Testis (tissue), 3 donors: Measurements from ENCODE around the gene ZDHHC24. TPM values are rescaled to one million over a fixed set of nuclear protein-coding genes. Genes with fewer than 3 reads are reported as not detected.

Experiments
- DNase-seq: peaks from one replicate; pipeline ENCODE4 v3.0.0-alpha.2; 2019
- H3K27ac ChIP-seq, 2 donors: fragments of 200-600 bp; sonication (generic); one replicate each; pipeline ENCODE4 v1.5.1; 2019
- H3K27me3 ChIP-seq: fragments of 200-600 bp; sonication (generic); one replicate; pipeline ENCODE4 v1.5.1; 2019
- H3K36me3 ChIP-seq: fragments of 200-600 bp; sonication (generic); one replicate; pipeline ENCODE4 v1.5.1; 2017; ENCODE audit warnings: low read depth; ENCODE audit errors: missing control alignments
- H3K4me1 ChIP-seq: fragments of 200-600 bp; sonication (generic); one replicate; pipeline ENCODE4 v1.5.1; 2019
- H3K4me3 ChIP-seq, 2 donors: fragments of 200-600 bp; sonication (generic); one replicate each; pipeline ENCODE4 v1.5.1; 2017 to 2019
- H3K9me3 ChIP-seq: fragments of 200-600 bp; sonication (generic); one replicate; pipeline ENCODE4 v1.5.1; 2017
- POLR2A ChIP-seq: fragments of 450-650 bp; IDR thresholded peaks from one replicate; pipeline ENCODE4 v1.6.1; 2017; ENCODE audit warnings: antibody characterized with exemption, mild to moderate bottlenecking, moderate library complexity
- WGBS, 2 donors: methylation state at CpG; one replicate each; pipeline ENCODE4 v1.1.5; 2018; 5-methylcytosine and 5-hydroxymethylcytosine counted together
- intact Hi-C: fragments of 100-400 bp; cut with DNase I; formaldehyde crosslinking; loops from one replicate; pipeline ENCODE4 v1.15.1; 2023; ENCODE audit warnings: low total_unique reads
- polyA plus RNA-seq: library from polyadenylated mRNA; stranded (reverse); fragments of 350-450 nt; fragmentation: Illumina TruSeq; extraction: RNeasy Lipid Tissue Mini Kit (QIAGEN cat#74804); gene quantifications from one replicate; pipeline ENCODE4 v1.2.3, GENCODE V29; 2014; ENCODE audit warnings: low read depth, low replicate concordance; ENCODE audit not compliant: insufficient read depth
- total RNA-seq, 2 donors: library from RNA; depleted of rRNA; stranded (reverse); fragments of >200 nt; gene quantifications; one replicate each; pipeline ENCODE4 v1.2.3, GENCODE V29; 2016
- TF ChIP-seq, protein P1 (sequence below), 3 experiments: fragments of 450-650 bp in 2 of 3; fragments of 200-600 bp in 1 of 3; sonication (generic) in 1 of 3; IDR thresholded peaks; one replicate each; pipeline ENCODE4 v1.5.1; 2016 to 2019; ENCODE audit warnings: antibody characterized with exemption in 3 of 3, mild to moderate bottlenecking in 2 of 3, moderate library complexity in 1 of 3

ZDHHC24 gene
- total and polyA plus RNA-seq, 3 donors from 2014 or later: 9.2 to 23.3 (median 20.7) TPM

DNA sequence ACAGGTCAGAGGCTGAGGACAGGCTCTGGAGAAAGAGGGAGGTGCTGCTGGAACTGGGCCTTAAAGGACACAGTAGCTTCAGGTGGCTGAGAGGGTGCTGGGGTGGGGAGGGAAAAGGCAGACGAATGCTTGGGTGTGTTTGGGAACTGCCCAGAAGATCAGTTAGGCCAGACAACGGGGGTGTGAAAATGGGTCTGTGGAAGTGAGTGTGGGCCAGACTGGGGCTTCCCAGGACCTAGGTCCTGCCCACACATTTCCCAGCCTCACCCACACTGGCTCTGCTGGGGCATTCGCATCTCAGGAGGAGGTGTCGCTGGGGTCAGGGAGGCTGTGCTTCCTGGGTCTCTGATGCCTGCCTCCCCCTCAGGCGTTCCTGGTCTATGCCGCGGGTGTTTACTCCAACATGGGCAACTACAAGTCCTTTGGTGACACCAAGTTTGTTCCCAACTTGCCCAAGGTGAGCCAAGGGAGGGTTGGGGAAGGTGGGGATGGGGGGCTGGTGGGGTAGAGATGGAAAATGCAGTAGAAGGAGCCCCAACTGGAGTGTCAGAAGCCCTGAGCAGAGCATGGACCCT is 61.0 kb downstream of the ZDHHC24 start:
- no peak overlapping the region for H3K4me3 ChIP-seq
- TF ChIP-seq, protein P1, sequence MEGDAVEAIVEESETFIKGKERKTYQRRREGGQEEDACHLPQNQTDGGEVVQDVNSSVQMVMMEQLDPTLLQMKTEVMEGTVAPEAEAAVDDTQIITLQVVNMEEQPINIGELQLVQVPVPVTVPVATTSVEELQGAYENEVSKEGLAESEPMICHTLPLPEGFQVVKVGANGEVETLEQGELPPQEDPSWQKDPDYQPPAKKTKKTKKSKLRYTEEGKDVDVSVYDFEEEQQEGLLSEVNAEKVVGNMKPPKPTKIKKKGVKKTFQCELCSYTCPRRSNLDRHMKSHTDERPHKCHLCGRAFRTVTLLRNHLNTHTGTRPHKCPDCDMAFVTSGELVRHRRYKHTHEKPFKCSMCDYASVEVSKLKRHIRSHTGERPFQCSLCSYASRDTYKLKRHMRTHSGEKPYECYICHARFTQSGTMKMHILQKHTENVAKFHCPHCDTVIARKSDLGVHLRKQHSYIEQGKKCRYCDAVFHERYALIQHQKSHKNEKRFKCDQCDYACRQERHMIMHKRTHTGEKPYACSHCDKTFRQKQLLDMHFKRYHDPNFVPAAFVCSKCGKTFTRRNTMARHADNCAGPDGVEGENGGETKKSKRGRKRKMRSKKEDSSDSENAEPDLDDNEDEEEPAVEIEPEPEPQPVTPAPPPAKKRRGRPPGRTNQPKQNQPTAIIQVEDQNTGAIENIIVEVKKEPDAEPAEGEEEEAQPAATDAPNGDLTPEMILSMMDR (IDR thresholded peaks at IDR 0.05): no peak
- TF ChIP-seq POLR2A: no peak
- H3K27me3 ChIP-seq: no peaks in the 10 kb centered on the region
- no peaks in the 10 kb centered on the region for H3K4me1 ChIP-seq
- WGBS, 2 donors: 77% methylated on average over 5 to 7 of the region's 7 CpGs
- no peaks in the 10 kb centered on the region for H3K36me3 ChIP-seq
- no peaks in the 10 kb centered on the region for H3K9me3 ChIP-seq
- intact Hi-C loops: loop anchor here (10.0 kb wide), 1 partner anchor 190 kb away; the partner anchor contains the start of gene RBM4B
- DNase-seq: no peak
- no peak overlapping the region for H3K27ac ChIP-seq

DNA sequence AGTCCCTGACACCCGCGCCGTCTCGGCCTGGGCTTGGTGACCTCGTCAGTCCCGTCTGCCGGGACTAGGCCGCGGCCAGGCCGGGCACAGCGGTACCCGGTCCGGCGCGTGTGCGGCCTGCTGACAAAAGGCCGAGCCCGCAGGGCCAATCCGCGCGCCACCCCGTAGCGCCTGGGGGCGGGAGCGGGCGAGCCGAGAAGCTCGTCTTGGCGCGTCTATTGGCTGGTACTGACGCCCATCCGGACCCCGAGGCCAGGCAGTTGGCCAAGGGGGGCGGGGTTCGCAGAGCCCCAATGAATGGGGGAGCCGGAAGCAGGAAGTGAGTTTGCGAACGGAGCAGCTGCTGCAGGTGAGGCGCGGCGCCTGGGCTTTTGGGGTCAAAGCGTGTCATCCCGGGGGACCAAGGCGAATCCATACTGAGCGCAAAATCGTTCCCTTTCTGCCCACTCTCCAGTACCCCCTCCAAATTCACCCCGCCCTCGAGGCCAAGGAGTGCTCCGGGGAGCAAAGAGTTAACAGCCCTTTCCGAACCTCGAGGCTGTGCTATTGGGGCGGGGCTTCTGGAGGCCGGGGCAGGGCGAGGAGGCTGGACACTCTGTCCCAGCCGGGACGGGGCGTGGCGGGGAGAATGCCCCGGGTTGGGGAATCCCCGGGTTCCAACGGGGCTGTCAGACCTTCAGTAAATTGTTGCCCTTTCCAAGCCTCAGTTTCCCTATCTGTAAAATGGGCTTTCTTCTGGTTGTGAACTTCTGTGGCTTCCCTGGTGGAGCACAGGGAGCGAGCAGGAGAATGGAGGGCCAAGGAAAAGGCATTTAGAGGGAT is 65.5 kb downstream of the ZDHHC24 start, which contains the start of gene DPP3:
TSS of gene DPP3 (plus strand) at position 318 of the 822 bp plus-strand sequence. CDS start 1,767 bp downstream, outside the sequence.
- peak; percentile 98 for DNase-seq
- Histone ChIP-seq H3K27me3 (no peaks in the 10 kb centered on the region), H3K36me3 (no peaks in the 10 kb centered on the region), H3K4me3 (peak within 1 kb of the TSS; percentile 66 to 75), H3K27ac (peak within 1 kb of the TSS; percentile 74 to 75), H3K4me1 (peaks cover 5% of the 10 kb centered on the region), H3K9me3 (no peaks in the 10 kb centered on the region)
- intact Hi-C loops: loop anchor here (10.0 kb wide), 1 partner anchor 194 kb away; the partner anchor contains the start of gene RBM4B
- WGBS, 2 donors: 1% methylated on average over 6 to 60 of the region's 62 CpGs
- TF ChIP-seq POLR2A: peak; percentile 53
- TF ChIP-seq, protein P1 (IDR thresholded peaks at IDR 0.05): peak in 2 of 3 experiments; percentile 4 to 24

DNA sequence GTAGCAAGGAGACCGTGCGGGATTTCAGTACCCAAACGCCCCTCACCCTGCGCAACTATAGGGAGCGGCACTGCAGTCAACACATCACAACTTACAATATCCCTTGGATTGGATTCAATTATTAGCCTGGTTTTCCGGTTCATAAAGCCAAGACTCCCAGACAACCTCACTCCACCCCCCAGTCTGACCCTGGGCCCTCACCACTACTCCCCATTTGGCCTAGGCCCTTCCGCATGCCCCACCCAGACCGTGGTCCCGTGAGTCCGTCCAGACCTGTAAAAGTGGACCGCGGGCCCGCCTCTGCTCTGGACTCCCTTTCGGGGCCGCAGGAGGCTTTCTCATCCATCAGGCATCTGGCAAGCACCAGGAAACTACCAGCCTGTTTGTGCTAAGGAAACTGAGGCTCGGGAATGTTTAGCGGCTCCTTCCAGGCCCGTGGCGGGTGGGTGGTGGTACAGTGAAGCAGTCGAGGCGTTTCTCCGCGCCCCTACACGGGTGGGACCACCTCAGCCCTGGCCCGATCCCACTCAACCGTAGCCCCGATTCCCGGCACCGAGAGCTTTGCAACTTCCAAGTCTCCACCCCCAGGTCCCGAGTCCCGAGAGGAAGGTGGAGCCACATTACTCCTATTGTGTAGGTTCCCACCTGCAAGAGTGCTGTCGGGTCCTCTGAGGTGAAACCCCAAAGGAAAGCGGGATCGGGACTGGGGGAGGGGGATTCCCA is 66.3 kb downstream of the ZDHHC24 start:
- TF ChIP-seq POLR2A: no peak
- TF ChIP-seq, protein P1 (IDR thresholded peaks at IDR 0.05): no peak
- Histone ChIP-seq H3K4me3 (peak overlapping the region; percentile 66 to 75), H3K4me1 (peaks cover 5% of the 10 kb centered on the region), H3K9me3 (no peaks in the 10 kb centered on the region), H3K27me3 (no peaks in the 10 kb centered on the region), H3K36me3 (no peaks in the 10 kb centered on the region), H3K27ac (peak overlapping the region; percentile 74 to 75)
- WGBS, 2 donors: 1% methylated on average over 14 to 34 of the region's 34 CpGs
- intact Hi-C loops: loop anchor here (10.0 kb wide), 1 partner anchor 195 kb away; the partner anchor contains the start of gene RBM4B
- peak; percentile 30 for DNase-seq

DNA sequence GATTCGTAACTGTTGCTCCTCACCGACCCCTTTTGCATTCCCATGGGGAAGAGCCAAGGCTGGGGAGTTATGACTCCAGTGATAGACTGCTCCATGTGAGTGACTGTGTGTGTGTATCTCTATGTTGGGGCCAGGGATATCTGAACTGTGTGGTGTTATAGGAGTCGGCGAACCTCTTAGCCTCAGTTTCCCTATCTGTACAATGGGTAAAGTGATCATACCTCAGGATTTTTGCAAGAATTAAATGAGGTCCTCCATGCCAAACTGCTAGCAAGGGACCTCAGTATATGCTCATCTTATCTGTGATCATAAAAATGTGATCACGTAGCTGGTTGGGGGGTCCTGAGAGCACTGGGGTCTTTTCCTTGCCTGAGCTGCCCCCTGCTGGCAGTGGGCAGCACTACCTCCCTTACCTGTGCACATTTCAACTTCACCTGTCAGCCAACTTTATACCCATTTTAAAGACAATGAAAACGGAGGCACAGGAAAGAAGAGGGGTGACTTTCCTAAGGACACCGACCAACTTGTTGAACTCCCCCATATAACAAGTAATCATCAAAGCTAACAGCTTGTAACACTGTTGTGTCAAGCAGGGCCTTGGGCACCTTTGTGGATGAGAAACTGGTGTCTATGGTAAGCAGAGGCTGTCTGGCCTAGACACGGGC is 67.0 kb downstream of the ZDHHC24 start:
- no peaks in the 10 kb centered on the region for H3K36me3 ChIP-seq
- peaks cover 5% of the 10 kb centered on the region for H3K4me1 ChIP-seq
- WGBS, 2 donors: 40 to 49% methylated on average over 8 of the region's 8 CpGs
- intact Hi-C loops: no loop called here
- H3K27me3 ChIP-seq: no peaks in the 10 kb centered on the region
- TF ChIP-seq, protein P1 (IDR thresholded peaks at IDR 0.05): peak; percentile 48 to 78 (median 58)
- no peak for TF ChIP-seq POLR2A
- peak overlapping the region; percentile 74 to 75 for H3K27ac ChIP-seq
- no peaks in the 10 kb centered on the region for H3K9me3 ChIP-seq
- no peak for DNase-seq
- peak overlapping the region; percentile 66 to 75 for H3K4me3 ChIP-seq
